GM12878 (cell line): ENCODE data around the gene RECK. TPM values are rescaled to one million over a fixed set of nuclear protein-coding genes. Genes with fewer than 3 reads are reported as not detected.

Experiments used
- ATAC-seq: fragments of 200-7000 bp; cut with Tn5 transposase; 3 replicates; pipeline ENCODE4 v1.9.1; 2020; ENCODE audit warnings: mild to moderate bottlenecking, moderate library complexity
- BruUV-seq: library from RNA; stranded (reverse); fragments of 400-500 nt; replicated peaks from 2 replicates; lab custom pipeline; 2021; lab: Mats Ljungman, UMichigan
- CTCF ChIA-PET: fragments of 300-600 bp; sonication (Branson Sonifier 250); formaldehyde crosslinking; extraction: SDS; loops from one replicate; lab custom pipeline; 2021; ENCODE audit warnings: inconsistent platforms; lab: Yijun Ruan, JAX
- POLR2A ChIA-PET: fragments of 350-600 bp; formaldehyde crosslinking; extraction: SDS; loops from one replicate; lab custom pipeline; 2021; ENCODE audit warnings: inconsistent platforms; lab: Charles Lee
- RAD21 ChIA-PET: fragments of 300-600 bp; sonication (Branson Sonifier 250); formaldehyde crosslinking; loops from one replicate; lab custom pipeline; 2023; ENCODE audit warnings: antibody characterized with exemption; ENCODE audit not compliant: unreplicated experiment; lab: Charles Lee
- SMC1A ChIA-PET: fragments of 300-600 bp; sonication (Branson Sonifier 250); formaldehyde crosslinking; loops from one replicate; lab custom pipeline; 2023; ENCODE audit not compliant: unreplicated experiment, uncharacterized antibody; lab: Charles Lee
- DNase-seq: peaks from one replicate; pipeline ENCODE4 v3.0.0-alpha.2; 2011; ENCODE audit warnings: low read depth, low spot score
- FAIRE-seq: peaks from 3 replicates; lab custom pipeline; 2011; peaks lifted over from hg19 to GRCh38; lab: Jason Lieb, UNC
- H2AFZ ChIP-seq: 2 replicates; pipeline ENCODE4 v1.6.0; 2011; ENCODE audit warnings: low read depth, low read length, control low read depth; ENCODE audit not compliant: control insufficient read depth
- H3K27ac ChIP-seq: 2 replicates; pipeline ENCODE4 v1.5.1; 2011; ENCODE audit warnings: control low read depth; ENCODE audit not compliant: control insufficient read depth, insufficient read depth
- H3K27me3 ChIP-seq, 2 experiments: replicated peaks in 1 of 2; 2 replicates each; pipeline versions ENCODE4 v1.6.0 to v1.6.1; 2011; ENCODE audit warnings: low read length in 1 of 2; ENCODE audit not compliant: control insufficient read depth in 2 of 2, insufficient read depth in 2 of 2
- H3K36me3 ChIP-seq, 2 experiments: 2 replicates each; pipeline ENCODE4 v1.5.1; 2011; ENCODE audit warnings: low read length in 1 of 2; ENCODE audit not compliant: control insufficient read depth in 2 of 2, insufficient read depth in 2 of 2
- H3K4me1 ChIP-seq: 2 replicates; pipeline ENCODE4 v1.6.1; 2011; ENCODE audit warnings: mild to moderate bottlenecking, low read length, moderate library complexity, mixed read lengths; ENCODE audit not compliant: control insufficient read depth, insufficient read depth
- H3K4me2 ChIP-seq: 2 replicates; pipeline ENCODE4 v1.6.0; 2011; ENCODE audit warnings: control low read depth; ENCODE audit not compliant: control insufficient read depth, insufficient read depth
- H3K4me3 ChIP-seq: fragments of 200-600 bp; sonication (generic); 2 replicates; pipeline ENCODE4 v1.5.1; 2016
- H3K79me2 ChIP-seq: 2 replicates; pipeline ENCODE4 v1.6.0; 2011; ENCODE audit warnings: low read length; ENCODE audit not compliant: control insufficient read depth, insufficient read depth
- H3K9ac ChIP-seq: 2 replicates; pipeline ENCODE4 v1.8.0; 2011; ENCODE audit warnings: low read length, control low read depth, mixed read lengths; ENCODE audit not compliant: control insufficient read depth, insufficient read depth
- H3K9me3 ChIP-seq: replicated peaks from 3 replicates; pipeline ENCODE4 v1.5.1; 2011; ENCODE audit warnings: mild to moderate bottlenecking, low read length; ENCODE audit not compliant: control insufficient read depth, insufficient read depth
- H4K20me1 ChIP-seq: 2 replicates; pipeline ENCODE4 v1.6.0; 2011; ENCODE audit not compliant: control insufficient read depth, insufficient read depth
- CBX5 ChIP-seq: sonication (generic); IDR thresholded peaks from 2 replicates; pipeline ENCODE4 v1.6.1; 2016; ENCODE audit warnings: low read depth, moderate library complexity, mild to moderate bottlenecking, inconsistent platforms
- FOXM1 ChIP-seq: IDR thresholded peaks from 2 replicates; pipeline ENCODE4 v1.6.1; 2012; ENCODE audit warnings: low read depth, mild to moderate bottlenecking, inconsistent platforms, low read length, moderate library complexity
- LARP7 ChIP-seq: fragments of 450-650 bp; IDR thresholded peaks from 2 replicates; pipeline ENCODE4 v1.6.1; 2017; ENCODE audit warnings: mild to moderate bottlenecking
- RAD21 ChIP-seq: IDR thresholded peaks from 2 replicates; pipeline ENCODE4 v1.6.1; 2011; ENCODE audit warnings: mild to moderate bottlenecking, low read depth, low read length, moderate library complexity; ENCODE audit not compliant: insufficient read depth
- RFX5 ChIP-seq: IDR thresholded peaks from 2 replicates; pipeline ENCODE4 v1.6.1; 2011; ENCODE audit warnings: low read depth, low read length, improper control_type of control experiment
- SMAD5 ChIP-seq: IDR thresholded peaks from 2 replicates; pipeline ENCODE4 v1.6.1; 2016; ENCODE audit warnings: antibody characterized with exemption, low read depth
- SMARCA5 ChIP-seq: fragments of 450-650 bp; IDR thresholded peaks from 2 replicates; pipeline ENCODE4 v1.6.1; 2017; ENCODE audit warnings: mild to moderate bottlenecking
- TCF7 ChIP-seq: IDR thresholded peaks from 2 replicates; pipeline ENCODE4 v1.6.1; 2014; ENCODE audit warnings: antibody characterized with exemption, borderline replicate concordance
- ZNF207 ChIP-seq: fragments of 450-650 bp; IDR thresholded peaks from 2 replicates; pipeline ENCODE4 v1.6.1; 2014; ENCODE audit warnings: antibody characterized with exemption, mild to moderate bottlenecking, borderline replicate concordance
- WGBS: methylation state at CpG from one replicate; pipeline ENCODE4 v1.1.6; 2016; ENCODE audit warnings: low lambda C conversion rate; ENCODE audit not compliant: insufficient replicate concordance, insufficient coverage; ENCODE audit errors: missing lambda C conversion rate; 5-methylcytosine and 5-hydroxymethylcytosine counted together
- in situ Hi-C: fragments of 300-500 bp; cut with MboI; formaldehyde crosslinking; loops from 9 replicates; pipeline ENCODE4 v1.14.3; 2018; ENCODE audit warnings: mixed read lengths
- intact Hi-C: fragments of 100-400 bp; cut with micrococcal nuclease; formaldehyde crosslinking; loops from one replicate; pipeline ENCODE4 v1.14.2; 2022; ENCODE audit not compliant: unreplicated experiment
- polyA plus RNA-seq, 11 experiments: library from polyadenylated mRNA; depleted of rRNA in 4 of 11; unstranded in 6 of 11; stranded (reverse) in 5 of 11; fragments of >200 nt; fragmentation: Nextera tagmentation in 4 of 11; fragmentation: Illumina TruSeq in 1 of 11; extraction: Ambion mirVana in 4 of 11; extraction: Trizol in 1 of 11; gene quantifications; 1 replicate in 1 of 11; 2 replicates in 10 of 11; pipeline versions ENCODE4 v1.2.1 to v1.2.3, GENCODE V29; 2011 to 2016; ENCODE audit warnings: inconsistent platforms in 2 of 11, missing spikeins in 2 of 11, low read depth in 1 of 11
- total RNA-seq, 4 experiments: library from RNA; depleted of rRNA in 3 of 4; stranded (reverse); fragments of >200 nt in 3 of 4; fragmentation: Illumina TruSeq in 1 of 4; extraction: Trizol in 1 of 4; gene quantifications; 2 replicates each; pipeline versions ENCODE4 v1.2.1 to v1.2.3, GENCODE V29; 2013 to 2021
- TF ChIP-seq, protein P1 (sequence below): fragments of 450-650 bp; IDR thresholded peaks from 2 replicates; pipeline ENCODE4 v1.6.1; 2017; ENCODE audit warnings: mild to moderate bottlenecking, moderate library complexity
- TF ChIP-seq, protein P2 (sequence below): IDR thresholded peaks from 2 replicates; pipeline ENCODE4 v1.6.1; 2011; ENCODE audit warnings: low read depth, low read length, improper control_type of control experiment, borderline replicate concordance

RECK gene
- total and polyA plus RNA-seq, 10 of the 15 experiments (the other 5 are each of a cell fraction or from before 2014, with no cell fraction given), result 0.02 to 0.40 (median 0.13) TPM

DNA sequence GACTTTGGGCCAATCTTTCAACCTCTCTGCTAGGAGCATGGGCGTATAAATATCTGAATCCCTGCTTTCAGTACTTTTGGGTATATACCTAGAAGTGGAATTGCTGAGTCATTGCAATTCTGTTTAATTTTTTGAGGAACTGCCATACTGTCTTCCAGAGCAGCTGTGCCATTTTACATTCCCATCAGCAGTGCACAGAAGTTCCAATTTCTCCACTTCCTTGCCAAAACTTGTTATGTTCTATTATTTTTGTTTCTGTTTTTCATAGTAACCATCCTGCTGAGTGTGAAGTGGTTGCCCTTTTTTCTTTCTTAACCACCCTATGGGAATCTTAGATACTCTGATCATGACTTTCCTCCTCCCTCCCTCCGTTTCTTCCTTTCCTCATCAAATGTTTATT, 121.4 kb downstream of the RECK start:
- 87% methylated on average over 2 of the region's 2 CpGs for WGBS
- Histone ChIP-seq H3K79me2 (no peaks in the 10 kb centered on the region), H3K9ac (no peak overlapping the region), H3K4me2 (no peak overlapping the region), H3K36me3 (no peaks in the 10 kb centered on the region), H3K4me3 (no peak overlapping the region), H3K27ac (no peak overlapping the region), H3K27me3 (no peaks in the 10 kb centered on the region), H4K20me1 (no peaks in the 10 kb centered on the region)
- RAD21 ChIA-PET, result no interaction called here
- SMC1A ChIA-PET, result no interaction called here
- ATAC-seq, result no peak
- POLR2A ChIA-PET, result no interaction called here
- BruUV-seq, result no TSS peak
- intact Hi-C loops, result no loop called here
- DNase-seq, result no peak
- TF ChIP-seq LARP7, result no peak
- TF ChIP-seq SMARCA5, result no peak
- no peak for TF ChIP-seq ZNF207
- TF ChIP-seq SMAD5, result no peak
- no peak for TF ChIP-seq RAD21
- TF ChIP-seq RFX5, result no peak
- TF ChIP-seq FOXM1, result no peak
- no peak for TF ChIP-seq TCF7
- TF ChIP-seq, all 136 proteins: peak for 0
- in situ Hi-C loops, result no loop called here
- CTCF ChIA-PET, result interaction anchor here (1.1 kb wide), 1 partner anchor 53 kb away, joined by 3 read pairs; no protein-coding TSS in a partner anchor
- Histone ChIP-seq H2AFZ (no peak overlapping the region), H3K4me1 (peaks cover 5% of the 10 kb centered on the region), H3K9me3 (no peaks in the 10 kb centered on the region; the same call in 2 of the 3 replicates)
- no peak for FAIRE-seq

DNA sequence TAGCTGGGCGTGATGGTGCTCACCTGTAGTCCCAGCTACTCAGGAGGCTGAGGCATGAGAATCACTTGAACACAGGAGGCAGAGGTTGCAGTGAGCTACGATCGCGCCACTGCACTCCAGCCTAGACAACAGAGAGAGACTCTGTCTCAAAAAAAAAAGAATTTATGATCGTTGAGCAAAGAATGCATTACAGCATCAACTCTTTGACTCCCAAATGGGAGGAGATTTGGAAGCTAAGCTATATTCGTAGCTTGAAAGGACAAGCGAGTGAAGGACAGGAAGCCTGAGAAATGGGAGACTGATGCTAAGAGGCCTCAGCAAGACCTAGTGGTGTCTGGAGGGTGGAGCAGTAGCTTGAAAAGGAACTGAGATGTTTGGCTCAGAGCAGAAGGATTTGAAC, 122.2 kb downstream of the RECK start:
- Histone ChIP-seq H3K4me1 (no peaks in the 10 kb centered on the region), H3K9me3 (no peaks in the 10 kb centered on the region; the same call in 2 of the 3 replicates), H3K79me2 (no peaks in the 10 kb centered on the region), H2AFZ (no peak overlapping the region), H3K27ac (no peak overlapping the region), H3K27me3 (no peaks in the 10 kb centered on the region), H4K20me1 (no peaks in the 10 kb centered on the region), H3K4me3 (no peak overlapping the region), H3K9ac (no peak overlapping the region), H3K36me3 (no peaks in the 10 kb centered on the region), H3K4me2 (no peak overlapping the region)
- DNase-seq (no peak), ATAC-seq (no peak), FAIRE-seq (no peak)
- POLR2A ChIA-PET, result no interaction called here
- intact Hi-C loops, result no loop called here
- in situ Hi-C loops, result no loop called here
- SMC1A ChIA-PET, result no interaction called here
- 85% methylated on average over 7 of the region's 7 CpGs for WGBS
- no TSS peak for BruUV-seq
- RAD21 ChIA-PET, result no interaction called here
- CTCF ChIA-PET, result interaction anchor here (0.8 to 1.8 kb wide), 2 partner anchors 56 to 67 kb away, joined by 3 to 6 read pairs; no protein-coding TSS in a partner anchor
- TF ChIP-seq CBX5, result no peak
- TF ChIP-seq, protein P1, sequence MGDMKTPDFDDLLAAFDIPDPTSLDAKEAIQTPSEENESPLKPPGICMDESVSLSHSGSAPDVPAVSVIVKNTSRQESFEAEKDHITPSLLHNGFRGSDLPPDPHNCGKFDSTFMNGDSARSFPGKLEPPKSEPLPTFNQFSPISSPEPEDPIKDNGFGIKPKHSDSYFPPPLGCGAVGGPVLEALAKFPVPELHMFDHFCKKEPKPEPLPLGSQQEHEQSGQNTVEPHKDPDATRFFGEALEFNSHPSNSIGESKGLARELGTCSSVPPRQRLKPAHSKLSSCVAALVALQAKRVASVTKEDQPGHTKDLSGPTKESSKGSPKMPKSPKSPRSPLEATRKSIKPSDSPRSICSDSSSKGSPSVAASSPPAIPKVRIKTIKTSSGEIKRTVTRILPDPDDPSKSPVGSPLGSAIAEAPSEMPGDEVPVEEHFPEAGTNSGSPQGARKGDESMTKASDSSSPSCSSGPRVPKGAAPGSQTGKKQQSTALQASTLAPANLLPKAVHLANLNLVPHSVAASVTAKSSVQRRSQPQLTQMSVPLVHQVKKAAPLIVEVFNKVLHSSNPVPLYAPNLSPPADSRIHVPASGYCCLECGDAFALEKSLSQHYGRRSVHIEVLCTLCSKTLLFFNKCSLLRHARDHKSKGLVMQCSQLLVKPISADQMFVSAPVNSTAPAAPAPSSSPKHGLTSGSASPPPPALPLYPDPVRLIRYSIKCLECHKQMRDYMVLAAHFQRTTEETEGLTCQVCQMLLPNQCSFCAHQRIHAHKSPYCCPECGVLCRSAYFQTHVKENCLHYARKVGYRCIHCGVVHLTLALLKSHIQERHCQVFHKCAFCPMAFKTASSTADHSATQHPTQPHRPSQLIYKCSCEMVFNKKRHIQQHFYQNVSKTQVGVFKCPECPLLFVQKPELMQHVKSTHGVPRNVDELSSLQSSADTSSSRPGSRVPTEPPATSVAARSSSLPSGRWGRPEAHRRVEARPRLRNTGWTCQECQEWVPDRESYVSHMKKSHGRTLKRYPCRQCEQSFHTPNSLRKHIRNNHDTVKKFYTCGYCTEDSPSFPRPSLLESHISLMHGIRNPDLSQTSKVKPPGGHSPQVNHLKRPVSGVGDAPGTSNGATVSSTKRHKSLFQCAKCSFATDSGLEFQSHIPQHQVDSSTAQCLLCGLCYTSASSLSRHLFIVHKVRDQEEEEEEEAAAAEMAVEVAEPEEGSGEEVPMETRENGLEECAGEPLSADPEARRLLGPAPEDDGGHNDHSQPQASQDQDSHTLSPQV, result no peak
- TF ChIP-seq, protein P2, sequence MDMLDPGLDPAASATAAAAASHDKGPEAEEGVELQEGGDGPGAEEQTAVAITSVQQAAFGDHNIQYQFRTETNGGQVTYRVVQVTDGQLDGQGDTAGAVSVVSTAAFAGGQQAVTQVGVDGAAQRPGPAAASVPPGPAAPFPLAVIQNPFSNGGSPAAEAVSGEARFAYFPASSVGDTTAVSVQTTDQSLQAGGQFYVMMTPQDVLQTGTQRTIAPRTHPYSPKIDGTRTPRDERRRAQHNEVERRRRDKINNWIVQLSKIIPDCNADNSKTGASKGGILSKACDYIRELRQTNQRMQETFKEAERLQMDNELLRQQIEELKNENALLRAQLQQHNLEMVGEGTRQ, result no peak
